Fibroblast of peridontal ligament (primary cell): ENCODE results near the gene DIPK1C.
"Not testable (repeated sequence)": the region's sequence is repeated elsewhere in the genome, so short reads cannot be mapped to it uniquely, and the experiment has no call there.

ENCODE experiments used
- DNase-seq: peaks from one replicate; pipeline ENCODE4 v3.0.0-alpha.2; 2010; ENCODE audit errors: extremely low read depth

Gene DIPK1C

DNA sequence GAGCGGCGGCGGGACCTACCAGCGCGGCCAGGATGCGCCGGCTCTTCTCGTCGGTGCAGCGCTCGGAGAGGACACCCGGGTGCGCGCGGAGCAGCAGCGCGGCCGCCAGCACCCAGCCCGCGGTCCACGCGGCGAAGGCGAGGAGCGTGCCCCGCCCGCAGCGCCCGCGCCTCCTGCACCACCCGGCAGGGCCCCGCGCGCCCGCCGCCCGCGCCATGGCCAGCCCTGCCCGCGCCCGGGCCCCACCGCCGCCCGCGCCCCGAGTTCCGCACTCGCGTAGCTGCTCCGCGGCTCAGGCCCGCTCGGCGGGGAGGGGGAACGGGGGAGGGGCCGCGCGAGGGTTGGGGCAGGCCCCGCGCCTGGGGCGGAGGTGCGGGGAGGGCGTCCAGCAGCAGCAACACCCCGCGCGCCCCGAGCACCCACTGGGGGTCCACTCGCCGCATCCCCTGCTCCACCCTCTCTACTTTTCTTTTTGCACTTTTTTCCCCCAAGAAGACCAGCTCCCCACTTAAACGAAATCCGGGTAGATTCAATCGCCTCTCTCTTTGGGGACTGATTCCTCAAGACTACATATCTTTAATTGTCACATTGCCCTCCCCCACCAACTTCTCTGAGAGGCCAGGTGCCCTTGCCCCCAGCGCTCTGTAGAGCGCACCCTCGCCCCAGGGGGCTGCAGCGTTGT lies at the start of gene DIPK1C:
Gene DIPK1C, minus strand, starts transcription at position 266 of the 682 bp plus-strand sequence. Its CDS starts 49 bp downstream, at position 217.
- no peak for DNase-seq

DNA sequence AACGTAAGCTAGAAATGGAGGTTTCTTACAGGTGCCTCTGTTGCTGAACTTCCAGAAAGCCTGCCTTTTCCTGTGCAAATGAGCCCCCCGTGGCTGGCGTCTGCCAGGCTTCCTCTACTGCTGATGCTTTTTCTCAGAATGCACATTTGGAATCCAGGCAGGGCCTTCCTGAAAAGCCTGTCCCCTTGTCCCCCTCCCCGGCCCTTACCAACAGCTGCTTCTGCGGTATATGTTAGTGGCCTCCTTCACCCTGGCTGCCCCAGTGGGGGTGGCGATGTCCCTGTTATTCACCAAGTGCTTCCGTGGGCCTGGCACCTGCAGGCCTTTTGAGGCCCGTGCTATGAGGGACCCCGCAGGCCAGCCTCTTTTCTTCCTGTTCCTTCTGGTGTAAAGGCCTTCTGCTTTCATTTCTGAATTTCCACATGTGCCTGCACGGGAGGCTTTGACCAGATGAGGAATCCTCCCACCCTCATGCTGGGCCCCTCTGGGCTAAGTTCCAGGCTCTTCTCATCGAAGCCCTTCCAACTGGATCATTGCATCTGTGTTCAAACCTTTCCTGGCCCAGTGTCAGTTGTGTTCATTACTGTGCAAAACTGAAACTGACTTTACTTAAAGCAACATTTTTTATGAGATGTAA lies 49.5 kb upstream of the DIPK1C start:
- peak; percentile 33 for DNase-seq

DNA sequence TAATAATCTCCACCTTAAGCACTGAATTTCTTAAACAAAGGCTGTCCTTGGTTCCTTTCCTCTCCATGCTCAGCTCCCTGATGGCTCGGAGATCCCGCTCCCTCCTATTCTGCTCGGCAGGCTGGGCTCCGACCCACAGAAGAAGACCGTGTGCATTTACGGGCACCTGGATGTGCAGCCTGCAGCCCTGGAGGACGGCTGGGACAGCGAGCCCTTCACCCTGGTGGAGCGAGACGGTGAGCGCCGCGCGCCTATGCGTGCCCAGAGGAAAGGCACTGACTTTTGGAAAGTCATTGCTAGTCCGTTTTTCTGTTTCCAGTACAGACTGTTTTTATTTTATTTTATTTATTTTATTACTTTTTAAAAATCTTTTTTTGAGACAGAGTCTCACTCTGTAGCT lies 48.7 kb upstream of the DIPK1C start:
- no peak for DNase-seq

DNA sequence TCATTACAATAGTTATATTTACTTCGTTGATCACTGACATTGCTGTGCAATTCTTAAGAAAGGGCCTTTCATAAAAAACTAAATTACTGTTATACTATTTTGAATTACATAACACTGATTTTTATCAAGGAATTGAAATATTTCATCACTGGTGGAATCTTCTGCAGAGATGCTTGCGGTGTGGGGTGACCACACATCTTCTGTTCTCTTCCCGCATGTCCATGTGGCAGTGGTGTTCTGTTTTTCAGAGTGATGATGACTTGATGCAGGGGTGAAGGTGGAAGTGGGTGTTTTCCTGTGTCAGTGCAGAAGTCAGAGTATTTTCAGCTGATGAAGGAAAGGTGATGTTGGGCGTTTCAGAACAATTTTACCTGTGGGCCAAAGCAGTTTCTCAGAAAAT lies 46.0 kb upstream of the DIPK1C start:
- no peak for DNase-seq

DNA sequence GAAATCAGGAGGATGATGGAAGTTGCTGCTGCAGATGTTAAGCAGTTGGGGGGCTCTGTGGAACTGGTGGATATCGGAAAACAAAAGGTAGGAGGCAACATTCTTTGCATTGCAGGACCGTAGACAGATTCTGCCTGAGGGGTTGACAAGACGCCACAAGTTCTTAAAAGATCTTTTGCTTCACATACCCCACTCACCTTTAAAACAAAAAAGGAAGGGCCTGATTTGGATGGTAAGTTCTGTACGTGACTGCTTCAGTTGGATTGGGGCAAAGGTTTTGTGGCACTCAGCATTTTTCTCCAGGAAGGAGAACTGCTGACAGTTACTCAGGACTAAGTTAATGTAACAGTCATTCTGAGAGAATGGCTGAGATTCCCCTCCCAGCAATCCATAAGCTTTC lies 44.3 kb upstream of the DIPK1C start:
- no peak for DNase-seq

DNA sequence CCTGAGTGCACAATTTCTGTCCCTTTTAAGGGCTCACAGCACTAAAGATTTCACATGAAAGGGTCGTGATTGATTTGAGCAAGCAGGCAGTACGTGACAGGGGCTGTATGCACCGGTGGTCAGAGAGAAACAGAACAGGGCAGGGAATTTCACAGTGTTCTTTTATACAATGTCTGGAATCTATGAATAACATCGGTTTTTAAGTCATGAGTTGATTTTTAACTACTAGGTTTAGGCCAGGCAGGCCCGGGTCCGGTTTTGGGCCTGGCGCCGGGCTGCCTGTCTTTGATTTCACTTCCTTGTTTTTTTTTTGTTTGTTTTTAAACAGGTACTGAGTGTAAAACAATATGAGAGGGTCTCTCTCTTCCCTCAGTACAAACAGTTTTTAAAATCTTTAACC lies 43.7 kb upstream of the DIPK1C start:
- DNase-seq: not testable (repeated sequence)

DNA sequence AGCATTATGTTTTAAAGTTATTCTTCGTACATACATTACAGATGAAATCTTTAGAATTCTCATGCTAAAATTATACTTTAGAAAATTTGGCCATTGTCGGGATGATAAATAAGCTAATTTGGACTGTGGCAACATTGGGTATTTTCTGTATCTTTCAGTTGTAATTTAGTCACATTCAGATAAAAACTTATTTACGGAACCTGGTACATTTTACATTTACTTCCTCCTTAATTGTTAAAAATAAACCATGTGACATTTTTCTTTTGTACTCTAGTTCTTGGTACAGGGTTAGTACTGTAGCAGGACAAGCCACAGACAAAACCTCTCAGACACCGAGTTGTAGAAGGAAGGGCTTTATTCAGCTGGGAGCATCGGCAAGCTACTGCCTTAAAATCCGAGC lies 43.3 kb upstream of the DIPK1C start:
- DNase-seq: no peak

DNA sequence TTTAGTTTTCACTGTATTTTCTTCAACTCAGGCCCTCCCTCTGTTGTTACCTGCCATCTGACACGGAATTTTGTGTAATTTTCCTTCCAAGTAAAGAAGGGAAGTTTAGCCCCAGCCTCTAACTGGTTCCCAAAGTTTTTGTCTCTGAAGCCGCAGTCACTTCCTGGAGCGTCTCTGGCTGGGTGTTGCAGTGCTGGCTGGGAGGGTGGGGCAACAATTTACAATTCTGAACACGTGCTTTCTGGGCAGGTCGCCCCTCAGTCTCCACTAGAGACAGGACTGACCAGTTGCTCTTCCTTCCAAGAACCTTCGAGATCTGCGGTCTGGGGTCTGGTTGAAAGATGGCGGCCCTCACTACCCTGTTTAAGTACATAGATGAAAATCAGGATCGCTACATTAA lies 42.5 kb upstream of the DIPK1C start:
- no peak for DNase-seq

DNA sequence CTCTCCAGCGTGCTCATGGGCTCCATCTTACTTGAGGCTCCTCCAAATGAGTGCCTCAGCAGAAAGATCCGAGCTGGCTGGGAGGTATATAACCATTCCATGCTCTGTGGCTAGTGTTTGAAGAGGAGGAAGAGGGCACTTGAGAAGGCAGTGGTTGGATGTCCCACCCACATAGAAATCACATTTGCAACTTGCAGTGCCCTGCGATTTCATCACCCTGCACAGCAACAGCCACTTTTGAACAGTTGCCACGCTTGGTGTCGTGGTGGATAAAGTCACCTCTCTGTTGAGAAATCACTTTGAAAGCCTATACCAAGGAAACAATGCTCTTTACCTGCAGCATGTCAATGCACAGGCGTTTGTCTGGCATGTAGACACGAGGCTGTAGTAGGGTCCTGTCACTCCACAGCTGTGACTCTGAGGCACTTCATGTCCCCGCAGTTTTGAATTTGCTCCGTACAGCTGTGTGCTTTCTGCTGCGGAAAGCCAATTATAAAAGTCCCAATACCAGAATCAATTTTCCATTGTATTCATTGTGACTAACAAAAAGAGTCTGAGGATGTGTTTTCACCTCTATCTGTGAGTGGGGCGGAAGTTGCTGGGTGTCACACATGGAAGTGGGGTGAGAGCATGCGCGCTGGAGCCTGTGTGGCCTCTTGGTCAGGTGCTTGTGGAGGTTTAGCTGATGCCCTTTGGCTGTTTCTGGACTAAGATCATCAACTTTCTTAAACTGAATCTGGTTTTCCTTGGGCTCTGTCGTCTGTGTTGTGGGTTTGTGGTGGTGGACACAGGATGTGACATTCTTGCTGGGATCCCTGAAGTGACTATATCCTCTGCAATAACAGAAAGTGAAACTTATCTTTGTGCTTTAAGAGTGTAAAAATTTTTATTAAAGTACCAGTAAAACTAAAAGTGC lies 41.9 kb upstream of the DIPK1C start:
- DNase-seq: no peak

DNA sequence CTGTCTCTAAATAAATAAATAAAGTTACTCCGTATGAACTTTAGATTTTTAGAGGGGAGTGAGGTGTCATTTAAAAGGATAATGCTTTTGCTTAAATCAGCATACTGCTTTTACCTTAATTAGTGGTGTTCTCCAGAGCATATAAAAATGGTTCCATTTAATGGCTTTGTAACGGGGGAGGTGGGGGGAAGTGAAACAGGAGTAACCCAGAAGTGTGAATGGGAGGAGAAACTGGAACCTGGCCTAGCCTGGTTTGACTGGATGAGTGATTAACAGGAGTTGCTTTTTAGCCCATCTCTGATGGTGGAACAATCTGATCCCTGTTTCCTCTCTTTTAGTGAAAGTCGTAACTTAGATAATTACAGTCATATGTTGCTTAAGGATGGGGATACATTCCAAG lies 40.7 kb upstream of the DIPK1C start:
- no peak for DNase-seq

DNA sequence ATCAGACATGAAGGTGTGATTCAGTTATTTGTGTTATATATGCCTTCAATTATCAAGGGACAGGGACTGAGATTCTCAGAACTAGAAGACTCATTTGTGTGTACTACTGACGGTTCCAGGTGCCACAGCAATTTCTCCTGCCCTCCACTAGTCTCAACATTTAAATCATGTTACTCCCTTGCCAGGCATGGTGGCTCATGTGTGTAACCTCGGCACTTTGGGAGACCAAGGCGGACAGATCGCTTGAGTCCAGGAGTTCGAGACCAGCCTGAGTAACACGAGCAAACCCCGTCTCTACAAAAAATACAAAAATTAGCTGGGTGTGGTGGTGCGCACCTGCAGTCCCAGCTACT lies 40.2 kb upstream of the DIPK1C start:
- DNase-seq: no peak

DNA sequence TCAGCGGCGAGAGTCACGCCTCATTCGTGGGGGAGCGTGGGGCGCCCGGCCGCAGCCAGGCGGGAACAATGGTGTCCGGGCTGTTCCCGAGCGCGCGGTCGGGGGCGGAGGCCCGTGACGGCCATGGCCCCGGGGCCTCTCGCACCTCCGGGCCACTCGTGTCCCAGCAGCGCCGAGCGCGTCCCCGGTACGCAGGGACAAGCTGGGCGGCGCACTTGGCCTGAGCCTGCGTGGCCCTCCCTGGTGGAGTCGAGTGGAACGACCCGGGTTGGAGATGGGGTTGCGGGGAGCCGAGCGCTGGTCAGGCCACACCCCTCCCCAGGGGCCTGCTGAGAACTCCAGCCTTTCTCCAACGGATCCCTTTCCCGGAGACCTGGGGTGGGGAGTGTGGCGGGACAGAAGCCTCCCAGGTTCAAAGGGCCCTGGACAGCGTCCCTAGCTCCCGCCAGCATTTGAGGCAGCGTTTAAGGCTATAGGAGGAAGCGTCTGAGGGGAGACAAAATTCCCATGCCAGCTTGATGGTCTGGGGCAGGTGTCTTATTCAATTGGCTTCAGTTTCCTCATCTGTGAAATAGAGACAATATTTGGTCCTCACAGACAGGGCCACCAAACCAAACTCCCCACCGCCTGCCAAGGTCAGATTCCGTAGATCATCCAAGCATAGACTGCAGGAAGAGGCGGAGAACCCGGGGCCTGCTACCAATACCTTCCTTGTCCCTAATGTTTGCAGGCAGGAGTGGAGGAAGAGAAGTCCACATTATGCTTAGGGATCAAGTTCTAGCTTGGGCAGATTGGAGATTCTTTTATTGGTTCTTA lies 39.6 kb upstream of the DIPK1C start:
- DNase-seq: peak; percentile 38

DNA sequence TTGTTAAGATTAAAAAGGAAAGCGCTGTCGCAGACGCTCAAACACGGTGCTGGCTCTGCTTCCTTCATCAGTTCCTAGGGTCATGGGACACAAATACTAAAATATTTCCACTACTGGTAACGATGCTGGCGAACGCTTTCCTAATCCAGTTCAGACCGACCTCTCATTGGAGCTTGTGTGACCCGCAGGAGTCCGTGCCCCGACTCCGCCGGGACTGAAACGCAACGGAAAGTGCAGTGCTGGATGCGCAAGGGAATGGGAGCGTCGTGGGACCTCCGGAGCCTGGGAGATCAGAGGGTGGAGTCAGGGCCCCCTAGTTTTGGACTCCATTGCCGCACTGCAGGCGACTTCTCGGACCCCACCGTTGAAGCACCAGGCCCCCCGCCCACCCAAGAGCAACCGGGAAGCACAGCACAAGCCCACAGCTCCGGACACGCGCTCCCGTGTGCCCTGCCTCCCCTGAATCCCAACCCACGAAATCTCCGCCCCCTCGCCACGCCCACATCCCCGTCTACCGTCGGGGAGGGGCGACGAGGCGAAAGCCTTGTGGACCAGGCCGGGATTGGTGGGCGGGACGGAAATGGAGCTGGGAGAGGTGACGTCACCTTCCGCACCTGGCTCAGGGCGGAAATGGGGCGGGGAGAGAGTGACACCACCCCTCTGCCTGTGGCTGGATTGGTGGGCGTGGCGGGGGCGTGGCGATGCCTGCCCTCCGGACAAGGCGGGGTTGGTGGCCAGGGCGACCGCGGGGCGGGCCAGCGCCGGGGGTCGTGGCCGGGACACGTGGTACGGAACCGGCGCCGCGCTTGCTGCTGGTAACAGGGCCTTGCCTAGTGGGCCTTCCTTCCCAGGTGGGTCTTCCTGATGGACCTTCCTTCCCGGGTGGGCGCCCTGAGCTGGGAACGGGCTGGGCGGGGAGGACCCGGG lies 38.7 kb upstream of the DIPK1C start, which contains the start of gene CNDP2:
Gene CNDP2, plus strand, starts transcription at position 783 of the 927 bp plus-strand sequence. CDS start 3,611 bp downstream, outside the sequence.
- peak; percentile 97 for DNase-seq

DNA sequence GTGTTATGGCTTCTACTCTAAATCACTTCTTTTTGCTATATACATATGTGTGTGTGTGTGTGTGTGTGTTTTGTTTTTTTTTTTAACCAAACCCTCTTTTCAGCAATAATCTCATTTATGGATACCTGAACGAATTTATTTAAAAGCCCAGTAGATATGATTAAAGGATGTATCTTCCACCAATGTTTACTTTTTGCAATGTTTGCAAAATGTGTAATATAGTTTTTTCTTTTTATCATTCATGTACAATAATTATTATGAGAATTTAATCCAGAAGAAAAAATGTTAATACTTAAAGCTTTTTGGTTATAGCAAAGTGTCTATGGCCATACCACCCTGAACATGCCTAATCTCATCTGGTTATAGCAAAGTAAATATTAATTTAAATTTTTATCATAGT lies 37.4 kb upstream of the DIPK1C start:
- DNase-seq: no peak

DNA sequence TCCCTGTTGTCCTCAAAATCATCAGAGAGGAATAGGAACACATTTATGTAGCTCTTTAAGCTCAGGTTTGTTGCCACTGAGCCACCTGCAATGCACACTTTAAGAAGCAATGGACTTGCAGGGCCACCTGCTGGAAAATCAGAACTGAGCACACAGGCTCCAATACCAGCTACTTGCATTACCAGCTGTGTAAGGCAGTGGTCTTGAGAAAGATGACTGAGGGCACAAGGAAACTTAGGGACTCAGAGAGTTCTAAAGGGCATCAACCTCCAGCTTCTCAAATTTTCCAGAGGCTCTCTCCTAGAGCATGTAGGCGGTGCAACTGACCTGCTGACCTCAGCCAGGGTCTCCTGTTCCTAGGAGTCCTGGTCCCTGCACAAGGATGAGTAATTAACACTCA lies 36.6 kb upstream of the DIPK1C start:
- peak; percentile 50 for DNase-seq

DNA sequence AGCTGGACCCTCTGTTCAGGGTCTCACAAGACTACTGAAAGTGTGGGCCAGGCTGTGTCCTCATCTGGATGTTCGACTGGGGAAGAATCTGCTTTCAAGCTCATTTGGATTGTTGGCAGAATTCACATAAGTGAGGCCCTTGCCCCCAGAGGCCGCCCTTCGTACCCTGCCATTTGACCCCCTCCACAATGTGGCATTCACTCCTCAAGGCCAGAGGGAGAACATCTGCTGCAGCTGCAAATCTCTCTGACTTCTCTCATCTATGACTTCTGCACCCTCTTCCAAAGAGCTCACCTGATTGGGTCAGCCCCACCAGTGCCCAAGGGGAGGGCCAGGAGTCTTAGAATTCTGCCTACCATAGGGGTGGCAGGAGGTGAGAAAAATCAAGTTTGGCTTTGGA lies 35.2 kb upstream of the DIPK1C start:
- no peak for DNase-seq

DNA sequence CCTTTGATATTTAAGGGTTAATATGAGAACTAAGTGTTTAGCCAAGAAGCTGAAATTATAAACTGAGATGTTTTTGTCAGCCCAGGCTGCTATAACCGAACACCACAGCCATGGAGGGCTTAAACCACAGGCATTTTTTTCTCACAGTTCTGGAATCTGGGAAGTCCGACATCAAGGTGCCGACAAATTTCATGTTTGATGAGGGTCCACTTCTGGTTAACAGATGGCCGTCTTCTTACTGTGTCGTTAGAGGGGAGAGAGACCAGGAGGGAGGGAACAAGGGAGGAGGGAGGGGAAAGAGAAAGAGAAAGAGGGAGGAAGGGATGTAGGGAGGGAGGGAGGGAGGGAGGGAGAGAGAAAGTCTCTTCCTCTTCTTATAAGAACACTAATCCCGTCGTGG lies 32.6 kb upstream of the DIPK1C start:
- peak; percentile 44 for DNase-seq

DNA sequence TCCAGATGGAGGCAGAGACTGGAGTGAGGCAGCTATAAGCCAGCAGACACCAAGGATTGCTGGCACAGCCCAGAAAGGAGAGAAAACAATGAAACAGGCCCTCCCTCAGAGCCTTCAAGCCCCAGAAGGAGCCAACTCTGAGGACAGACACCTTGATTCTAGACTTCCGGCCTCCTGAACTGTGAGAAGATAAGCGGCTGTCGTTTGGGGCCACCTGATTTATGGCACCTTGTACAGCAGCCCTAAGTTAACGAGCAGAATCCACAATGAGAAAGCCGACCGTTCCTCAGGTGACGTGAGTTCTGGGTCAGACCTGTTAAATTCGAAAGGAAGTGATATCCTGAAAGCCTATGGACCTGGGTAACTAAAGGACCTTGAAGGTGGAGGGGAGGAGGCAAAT lies 31.8 kb upstream of the DIPK1C start:
- DNase-seq: no peak

DNA sequence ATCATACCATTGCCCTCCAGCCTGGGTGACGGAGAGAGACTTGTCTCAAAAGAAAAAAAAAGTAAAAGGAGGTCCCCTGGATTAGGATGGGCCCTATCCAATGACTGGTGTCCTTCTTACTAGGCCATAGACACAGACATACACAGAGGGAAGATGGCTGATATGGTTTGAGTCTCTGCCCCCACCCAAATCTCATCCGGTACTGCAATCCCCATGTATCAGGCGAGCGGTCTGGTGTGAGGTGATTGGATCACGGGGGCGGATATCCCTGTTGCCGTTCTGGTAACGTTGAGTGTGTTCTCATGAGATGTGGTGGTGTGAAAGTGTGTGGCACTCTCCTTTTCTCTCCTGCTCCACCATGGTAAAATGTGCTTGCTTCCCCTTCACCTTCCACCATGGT lies 31.2 kb upstream of the DIPK1C start:
- no peak for DNase-seq

DNA sequence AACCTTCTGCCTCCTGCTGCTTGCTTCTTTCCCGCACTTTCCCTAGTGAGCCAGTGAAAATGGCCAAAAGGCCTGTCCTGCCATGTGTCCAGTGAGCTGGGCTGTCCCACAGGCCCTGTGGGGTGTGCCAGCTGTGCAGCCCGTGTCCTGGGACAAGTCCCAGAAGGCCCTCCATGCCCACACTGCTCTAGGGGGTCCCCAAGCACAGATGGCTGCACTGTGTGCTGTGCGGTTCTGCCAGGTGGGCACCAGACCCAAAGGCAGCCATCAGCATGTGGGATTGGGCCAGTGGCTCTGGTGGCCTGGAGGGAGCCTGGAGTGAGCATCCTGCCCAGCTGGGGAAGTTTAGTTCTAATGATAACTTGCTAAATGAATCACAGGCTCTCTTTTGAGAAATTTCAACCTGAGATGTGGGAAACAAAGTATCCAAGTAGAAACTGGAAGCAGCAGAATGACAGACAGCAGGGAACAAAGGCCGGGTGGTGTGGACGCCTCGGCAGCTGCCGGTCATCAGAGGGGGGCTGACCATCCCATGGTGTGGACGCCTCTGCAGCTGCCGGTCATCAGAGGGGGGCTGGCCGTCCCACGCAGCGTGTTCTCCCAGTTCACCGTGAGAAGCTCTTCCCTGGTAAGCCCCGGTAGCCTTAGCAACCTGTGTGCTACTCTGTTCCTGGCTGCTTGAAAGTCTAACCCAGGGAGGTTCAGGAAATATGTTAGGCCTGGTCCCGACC lies 29.2 kb upstream of the DIPK1C start:
- no peak for DNase-seq
